NT2/D1 (cell line): ENCODE results near the gene OSBP2.

Experiments used
- DNase-seq: peaks from one replicate; pipeline ENCODE4 v3.0.0-alpha.2; 2011; ENCODE audit warnings: low read depth, low spot score
- H3K27me3 ChIP-seq: 2 replicates; pipeline ENCODE4 v1.6.0; 2011; ENCODE audit warnings: mild to moderate bottlenecking; ENCODE audit not compliant: insufficient read length, insufficient read depth
- H3K36me3 ChIP-seq: 2 replicates; pipeline ENCODE4 v1.6.1; 2011; ENCODE audit warnings: mild to moderate bottlenecking, low read length, mixed read lengths; ENCODE audit not compliant: insufficient read depth, insufficient read length
- H3K4me1 ChIP-seq: 2 replicates; pipeline ENCODE4 v1.5.1; 2011; ENCODE audit not compliant: insufficient read depth, insufficient read length
- H3K4me3 ChIP-seq: 2 replicates; pipeline ENCODE4 v1.5.1; 2011; ENCODE audit warnings: low read depth; ENCODE audit not compliant: insufficient read length
- H3K9ac ChIP-seq: 2 replicates; pipeline ENCODE4 v1.6.0; 2011; ENCODE audit warnings: low read depth; ENCODE audit not compliant: insufficient read length
- H3K9me3 ChIP-seq: 2 replicates; pipeline ENCODE4 v1.5.1; 2011; ENCODE audit warnings: mild to moderate bottlenecking, low read length; ENCODE audit not compliant: insufficient read depth
- SUZ12 ChIP-seq: IDR thresholded peaks from 2 replicates; pipeline ENCODE4 v1.6.1; 2011; ENCODE audit not compliant: insufficient read length, insufficient read depth; ENCODE audit errors: extremely low read depth
- YY1 ChIP-seq: IDR thresholded peaks from 2 replicates; pipeline ENCODE4 v1.6.1; 2011; ENCODE audit not compliant: insufficient read length, insufficient read depth
- ZNF274 ChIP-seq: IDR thresholded peaks from 2 replicates; pipeline ENCODE4 v1.6.1; 2011; ENCODE audit warnings: mild to moderate bottlenecking, low read depth, low read length

Gene OSBP2

DNA sequence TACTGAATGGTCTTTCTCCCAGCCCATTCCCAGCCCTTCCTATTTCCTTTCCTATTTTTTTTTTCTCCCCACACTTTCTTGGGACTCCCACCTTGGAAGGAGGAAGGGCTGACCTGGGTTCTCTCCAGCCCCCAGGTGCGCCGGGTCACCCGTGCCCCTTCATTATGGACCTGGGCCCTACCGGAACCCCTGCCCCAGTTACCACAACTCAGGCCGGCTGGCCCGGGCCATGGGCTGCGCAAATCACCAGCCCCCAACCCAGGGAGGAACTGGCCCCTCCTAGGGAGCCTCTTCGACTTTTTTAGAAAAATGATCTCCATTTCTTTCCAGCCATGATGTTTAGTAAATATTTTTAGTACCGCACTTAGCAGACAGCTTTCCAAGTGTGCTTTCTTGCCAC lies 211.7 kb downstream of the OSBP2 start:
- H3K9ac ChIP-seq = no peak overlapping the region
- TF ChIP-seq SUZ12 = no peak
- no peak for TF ChIP-seq ZNF274
- TF ChIP-seq YY1 = no peak
- H3K4me3 ChIP-seq = no peak overlapping the region
- H3K36me3 ChIP-seq = peaks cover 46% of the 10 kb centered on the region
- no peaks in the 10 kb centered on the region for H3K27me3 ChIP-seq
- no peaks in the 10 kb centered on the region for H3K4me1 ChIP-seq
- H3K9me3 ChIP-seq = no peaks in the 10 kb centered on the region
- DNase-seq = no peak

DNA sequence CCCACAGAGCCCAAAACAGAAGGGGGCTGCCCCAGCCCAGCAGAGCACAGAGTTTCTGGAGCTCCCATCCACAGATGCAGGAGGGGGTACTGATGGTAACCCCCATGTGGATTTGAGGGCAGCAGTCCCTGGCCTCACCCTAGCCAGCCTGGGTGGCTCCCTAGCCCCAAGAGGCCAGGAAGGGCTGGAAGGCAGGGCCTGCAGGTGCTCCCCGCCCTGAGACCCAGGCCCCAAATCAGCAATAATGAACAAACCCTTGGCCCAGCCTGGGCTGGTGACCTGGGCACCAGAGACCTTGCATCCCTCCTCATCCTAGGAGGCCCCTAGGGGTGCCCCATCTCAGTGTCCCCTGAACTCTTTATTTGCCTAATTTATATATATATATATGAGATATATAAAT lies 212.3 kb downstream of the OSBP2 start:
- H3K4me1 ChIP-seq = no peaks in the 10 kb centered on the region
- H3K27me3 ChIP-seq = no peaks in the 10 kb centered on the region
- DNase-seq = no peak
- no peak overlapping the region for H3K9ac ChIP-seq
- H3K4me3 ChIP-seq = no peak overlapping the region
- no peak for TF ChIP-seq ZNF274
- TF ChIP-seq SUZ12 = no peak
- TF ChIP-seq YY1 = no peak
- H3K9me3 ChIP-seq = no peaks in the 10 kb centered on the region
- H3K36me3 ChIP-seq = peaks cover 46% of the 10 kb centered on the region

DNA sequence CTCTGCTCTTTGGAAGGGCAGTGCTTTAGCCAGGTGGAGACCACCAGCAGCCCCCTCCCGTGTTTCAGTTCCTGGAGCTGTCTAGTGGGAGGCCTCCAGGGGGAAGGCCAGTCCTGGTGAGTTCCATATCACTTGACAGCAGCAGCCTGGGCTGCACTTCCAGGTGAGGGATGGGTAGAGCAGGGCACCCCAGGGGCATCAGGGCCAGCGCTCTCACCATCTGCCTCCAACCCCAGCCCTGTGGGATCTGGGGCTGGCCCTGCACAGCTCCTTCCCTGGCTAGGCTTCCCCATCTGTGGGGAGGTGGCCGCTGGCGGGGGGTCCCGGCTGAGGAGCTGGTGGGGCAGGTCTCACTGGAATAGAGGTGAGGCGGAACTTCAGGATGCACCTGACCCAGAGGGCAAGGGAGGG lies 213.4 kb downstream of the OSBP2 start:
- no peaks in the 10 kb centered on the region for H3K27me3 ChIP-seq
- DNase-seq = no peak
- no peaks in the 10 kb centered on the region for H3K4me1 ChIP-seq
- H3K4me3 ChIP-seq = no peak overlapping the region
- no peak overlapping the region for H3K9ac ChIP-seq
- H3K9me3 ChIP-seq = no peaks in the 10 kb centered on the region
- H3K36me3 ChIP-seq = peaks cover 38% of the 10 kb centered on the region
- TF ChIP-seq ZNF274 (no peak), SUZ12 (no peak), YY1 (no peak)

DNA sequence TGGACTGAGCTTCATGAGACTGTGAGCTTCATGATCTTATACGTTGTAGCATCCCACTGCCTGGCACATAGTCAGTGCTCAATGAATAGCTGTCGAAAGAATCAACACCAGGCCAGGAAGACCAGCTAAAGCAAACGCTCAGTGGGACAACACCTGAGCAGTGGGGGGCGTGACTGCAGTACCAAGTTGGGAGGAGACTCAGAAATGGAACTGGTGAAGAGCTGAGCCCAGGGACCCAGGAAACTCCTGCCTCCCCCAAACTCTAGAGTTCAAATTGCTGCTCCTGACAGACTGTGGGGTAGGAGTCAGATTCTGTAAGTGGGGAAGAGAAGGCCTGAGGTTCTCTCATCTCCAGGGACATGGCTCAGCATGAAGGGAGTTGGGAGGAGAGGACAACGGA lies 214.6 kb downstream of the OSBP2 start:
- no peak for DNase-seq
- H3K4me1 ChIP-seq = no peaks in the 10 kb centered on the region
- H3K36me3 ChIP-seq = peaks cover 27% of the 10 kb centered on the region
- TF ChIP-seq SUZ12 (no peak), YY1 (no peak), ZNF274 (no peak)
- no peak overlapping the region for H3K9ac ChIP-seq
- H3K9me3 ChIP-seq = no peaks in the 10 kb centered on the region
- no peaks in the 10 kb centered on the region for H3K27me3 ChIP-seq
- no peak overlapping the region for H3K4me3 ChIP-seq

DNA sequence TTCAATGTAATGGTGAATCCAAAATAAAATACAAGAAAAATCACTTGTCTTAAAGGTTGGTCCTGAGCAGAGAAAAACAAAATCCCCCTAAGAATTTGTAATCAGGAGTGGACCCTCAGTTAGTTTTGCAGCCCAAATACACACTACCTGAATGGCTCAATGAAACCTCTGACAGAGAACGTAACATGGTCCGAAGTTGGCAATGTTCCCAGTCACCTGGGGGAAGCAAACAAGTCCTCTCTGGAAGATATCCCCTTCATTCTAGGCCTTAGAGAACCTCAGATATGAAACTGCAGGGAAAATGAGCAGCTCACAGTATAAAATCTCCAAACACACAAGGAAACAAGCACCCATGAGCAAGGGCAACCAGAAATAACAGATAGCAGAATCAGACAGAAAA lies 215.7 kb downstream of the OSBP2 start:
- peaks cover 27% of the 10 kb centered on the region for H3K36me3 ChIP-seq
- H3K9ac ChIP-seq = no peak overlapping the region
- H3K4me1 ChIP-seq = no peaks in the 10 kb centered on the region
- no peak for DNase-seq
- no peaks in the 10 kb centered on the region for H3K9me3 ChIP-seq
- TF ChIP-seq ZNF274 (no peak), SUZ12 (no peak), YY1 (no peak)
- H3K27me3 ChIP-seq = no peaks in the 10 kb centered on the region
- no peak overlapping the region for H3K4me3 ChIP-seq

DNA sequence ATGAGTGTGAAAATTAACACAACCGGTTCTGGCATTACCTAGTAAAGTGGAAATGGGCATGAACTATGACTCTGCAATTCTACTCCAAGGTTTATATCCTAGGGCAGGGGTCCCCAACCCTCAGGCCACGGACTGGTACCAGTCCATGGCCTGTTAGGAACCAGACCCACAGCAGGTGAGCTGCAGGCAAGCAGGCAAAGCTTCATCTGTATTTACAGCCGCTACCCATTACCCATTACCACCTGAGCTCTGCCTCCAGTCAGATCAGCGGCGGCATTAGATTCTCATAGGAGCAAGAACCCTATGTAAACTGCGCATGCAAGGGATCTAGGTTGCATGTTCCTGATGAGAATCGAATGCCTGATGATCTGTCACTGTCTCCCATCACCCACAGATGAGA lies 224.1 kb downstream of the OSBP2 start:
- TF ChIP-seq SUZ12 (no peak), YY1 (no peak), ZNF274 (no peak)
- no peaks in the 10 kb centered on the region for H3K27me3 ChIP-seq
- peaks cover 4% of the 10 kb centered on the region for H3K36me3 ChIP-seq
- H3K9me3 ChIP-seq = no peaks in the 10 kb centered on the region
- H3K9ac ChIP-seq = no peak overlapping the region
- DNase-seq = no peak
- H3K4me1 ChIP-seq = peaks cover 3% of the 10 kb centered on the region
- no peak overlapping the region for H3K4me3 ChIP-seq

DNA sequence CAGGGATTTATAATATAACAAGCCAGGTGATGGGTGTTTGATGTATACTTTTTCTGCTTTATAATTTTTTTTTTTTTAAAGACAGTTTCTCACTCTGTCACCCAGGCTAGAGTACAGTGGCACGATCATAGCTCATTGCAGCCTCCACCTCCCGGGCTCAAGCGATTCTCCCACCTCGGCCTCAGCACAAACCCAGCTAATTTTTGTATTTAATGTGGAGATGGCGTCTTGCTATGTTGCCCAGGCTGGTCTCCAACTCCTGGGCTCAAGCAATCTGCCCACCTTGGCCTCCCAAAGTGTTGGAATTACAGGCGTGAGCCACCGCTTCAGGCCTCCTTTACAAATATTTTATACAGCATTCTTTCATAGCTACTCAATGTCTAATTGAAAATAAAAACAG lies 225.3 kb downstream of the OSBP2 start:
- Histone ChIP-seq H3K4me3 (no peak overlapping the region), H3K27me3 (no peaks in the 10 kb centered on the region), H3K36me3 (peaks cover 15% of the 10 kb centered on the region), H3K9ac (no peak overlapping the region), H3K9me3 (no peaks in the 10 kb centered on the region), H3K4me1 (peaks cover 3% of the 10 kb centered on the region)
- TF ChIP-seq SUZ12 (no peak), ZNF274 (no peak), YY1 (no peak)
- DNase-seq = no peak

DNA sequence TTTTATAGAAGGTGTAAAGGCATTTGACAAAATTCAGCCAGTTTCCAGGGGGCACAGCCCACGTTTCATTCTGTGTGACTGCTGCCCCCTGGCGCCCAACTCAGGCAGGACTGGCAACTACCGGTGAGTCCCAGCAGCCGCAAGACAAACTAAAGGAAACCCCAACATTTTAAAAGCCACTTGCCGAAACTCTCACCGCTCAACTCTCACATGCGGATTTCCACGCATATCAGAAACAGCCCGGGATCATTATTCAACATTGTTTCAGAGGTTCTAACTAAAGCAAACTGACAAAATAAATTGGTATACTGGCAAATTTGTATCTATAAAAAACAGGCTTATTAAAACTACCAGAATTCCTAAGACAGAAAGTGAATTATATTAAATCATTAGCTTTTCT lies 225.7 kb downstream of the OSBP2 start:
- TF ChIP-seq YY1 (no peak), ZNF274 (no peak), SUZ12 (no peak)
- Histone ChIP-seq H3K9ac (no peak overlapping the region), H3K4me3 (no peak overlapping the region), H3K4me1 (peaks cover 3% of the 10 kb centered on the region), H3K9me3 (no peaks in the 10 kb centered on the region), H3K36me3 (peaks cover 19% of the 10 kb centered on the region), H3K27me3 (no peaks in the 10 kb centered on the region)
- peak; percentile 50 for DNase-seq
